Measurements from ENCODE around the gene SIX2. TPM values are rescaled to one million over a fixed set of nuclear protein-coding genes. Genes with fewer than 3 reads are reported as not detected.

Gene SIX2
- total and polyA plus RNA-seq, 2 of the 8 experiments (the other 6 are each of a cell fraction or from before 2014, with no cell fraction given), result 0.47 to 1.0 TPM

GRCh38 chr2:45009303-45009927 is at the start of gene SIX2 (continued):
- no peak for TF ChIP-seq KDM4A (IDR thresholded peaks at IDR 0.05; ENCODE audit: low read depth, low read length, severe bottlenecking)
